8988T (cell line): ENCODE measurements around the gene MSRB1.

Experiments used
- DNase-seq: peaks from one replicate; pipeline ENCODE4 v3.0.0; 2011

MSRB1 gene

DNA sequence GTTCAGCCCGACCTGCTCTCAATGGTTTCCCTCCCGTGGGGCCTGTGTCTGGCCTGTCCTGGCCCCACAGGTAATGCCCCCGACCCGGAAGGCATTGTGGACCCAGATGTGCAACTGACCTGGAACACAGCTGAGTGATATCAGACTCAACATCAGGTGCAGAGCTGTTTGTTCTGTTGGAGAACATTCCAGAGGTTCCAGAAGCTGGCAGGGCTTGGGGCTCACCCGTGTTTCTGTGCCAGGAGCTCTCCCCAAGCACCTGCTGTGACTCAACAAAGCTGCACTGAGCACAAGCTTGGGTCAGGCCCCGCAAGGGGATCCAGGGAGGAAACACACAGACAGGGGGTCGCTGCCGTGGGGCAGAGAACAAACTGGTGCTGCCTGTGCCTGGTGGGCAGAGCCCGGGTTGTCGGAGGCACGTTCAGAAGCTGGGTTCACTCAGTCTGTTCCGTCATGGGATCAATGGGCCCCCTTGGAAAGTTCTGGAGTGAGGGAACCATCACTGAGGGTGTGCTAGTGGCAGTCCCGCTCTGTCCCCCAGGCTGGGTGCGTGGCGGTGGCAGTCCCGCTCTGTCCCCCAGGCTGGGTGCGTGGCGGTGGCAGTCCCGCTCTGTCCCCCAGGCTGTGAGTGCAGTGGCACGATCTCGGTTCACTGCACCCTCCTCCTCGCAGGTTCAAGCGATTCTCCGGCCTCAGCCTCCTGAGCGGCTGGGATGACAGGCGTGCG, 46.9 kb downstream of the MSRB1 start:
- DNase-seq: no peak

DNA sequence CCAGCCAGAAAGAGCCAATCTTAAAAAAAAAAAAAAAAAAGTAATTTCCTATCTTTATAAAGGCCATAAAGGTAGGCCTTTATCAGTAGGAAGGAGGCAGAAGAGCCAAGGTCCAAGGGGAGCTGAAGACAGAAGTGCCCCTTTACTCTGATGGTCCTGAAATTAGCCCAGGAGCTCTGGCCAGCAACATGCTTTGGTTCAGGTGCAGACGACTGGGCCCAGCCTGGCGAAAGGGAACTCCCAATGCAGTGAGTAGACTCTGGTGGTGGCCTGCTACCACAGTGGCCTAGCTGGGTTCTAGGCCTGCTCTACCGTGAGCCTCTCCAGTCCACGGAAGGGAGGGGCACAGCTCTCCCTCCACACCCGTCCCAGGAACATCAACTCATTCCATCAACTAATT, 47.9 kb downstream of the MSRB1 start:
- DNase-seq: no peak

DNA sequence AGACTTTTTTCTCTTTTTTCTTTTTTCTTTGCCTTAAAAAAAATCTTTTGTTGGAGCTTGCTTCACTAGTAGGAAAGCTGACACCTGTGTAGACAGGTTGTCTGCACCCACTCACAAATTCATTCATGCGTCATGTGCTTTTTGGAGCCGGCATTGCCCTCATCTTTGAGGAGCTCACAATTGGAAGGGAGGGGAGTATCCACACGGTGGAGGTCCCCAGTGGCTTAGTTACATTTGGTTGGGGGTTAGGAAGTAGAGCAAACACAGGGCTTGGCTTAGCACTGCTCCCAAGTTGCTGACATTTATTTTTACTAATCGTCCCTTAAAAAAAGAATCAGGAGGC, 52.3 kb downstream of the MSRB1 start:
- no peak for DNase-seq

DNA sequence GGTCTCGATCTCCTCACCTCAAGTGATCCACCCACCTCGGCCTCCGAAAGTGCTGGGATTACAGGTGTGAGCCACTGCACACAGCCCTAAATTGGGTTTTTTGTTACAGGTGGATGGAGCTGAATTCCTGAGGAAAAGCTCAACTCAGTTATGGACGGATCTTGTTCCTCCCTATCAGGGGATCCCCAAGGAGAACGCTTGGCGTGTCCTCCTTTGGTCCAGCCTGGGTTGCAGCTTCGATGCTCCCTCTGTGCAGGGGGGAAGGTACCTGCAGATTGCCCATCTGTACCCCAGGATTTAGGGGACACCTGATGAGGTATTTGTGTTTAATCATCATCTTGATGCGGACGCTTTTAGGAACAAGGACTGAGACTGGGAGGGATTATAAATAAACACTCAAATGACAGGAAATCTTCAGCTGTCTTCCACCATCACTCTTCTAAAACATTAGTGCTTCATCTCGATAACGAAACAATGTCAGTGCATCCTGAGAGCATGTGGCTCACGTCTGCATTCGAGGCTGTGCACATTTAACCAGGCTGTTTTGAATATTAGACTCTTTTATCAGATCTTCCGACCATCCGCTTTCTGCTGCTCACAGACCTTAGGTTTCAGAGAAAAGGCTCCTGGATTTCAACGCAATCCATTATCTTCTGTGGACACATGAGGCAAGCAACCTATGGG, 52.8 kb downstream of the MSRB1 start:
- DNase-seq: no peak
